PC-3 (cell line): ENCODE data around the gene FERMT3.

Experiments
- EZH2 ChIP-seq: fragments of 300-600 bp; sonication (generic); IDR thresholded peaks from one replicate; pipeline ENCODE4 v1.6.1; 2017; ENCODE audit warnings: antibody characterized with exemption, mild to moderate bottlenecking, low read length; ENCODE audit not compliant: unreplicated experiment
- EZH2phosphoT487 ChIP-seq: fragments of 300-600 bp; sonication (generic); IDR thresholded peaks from 2 replicates; pipeline ENCODE4 v1.6.1; 2018; ENCODE audit warnings: mild to moderate bottlenecking, antibody characterized with exemption, low read length, borderline replicate concordance
- TF ChIP-seq, protein P1 (sequence below): fragments of 300-600 bp; sonication (generic); conservative IDR thresholded peaks from 2 replicates; pipeline ENCODE4 v1.5.1; 2017; ENCODE audit warnings: antibody characterized with exemption, low read depth, mild to moderate bottlenecking, low read length

DNA sequence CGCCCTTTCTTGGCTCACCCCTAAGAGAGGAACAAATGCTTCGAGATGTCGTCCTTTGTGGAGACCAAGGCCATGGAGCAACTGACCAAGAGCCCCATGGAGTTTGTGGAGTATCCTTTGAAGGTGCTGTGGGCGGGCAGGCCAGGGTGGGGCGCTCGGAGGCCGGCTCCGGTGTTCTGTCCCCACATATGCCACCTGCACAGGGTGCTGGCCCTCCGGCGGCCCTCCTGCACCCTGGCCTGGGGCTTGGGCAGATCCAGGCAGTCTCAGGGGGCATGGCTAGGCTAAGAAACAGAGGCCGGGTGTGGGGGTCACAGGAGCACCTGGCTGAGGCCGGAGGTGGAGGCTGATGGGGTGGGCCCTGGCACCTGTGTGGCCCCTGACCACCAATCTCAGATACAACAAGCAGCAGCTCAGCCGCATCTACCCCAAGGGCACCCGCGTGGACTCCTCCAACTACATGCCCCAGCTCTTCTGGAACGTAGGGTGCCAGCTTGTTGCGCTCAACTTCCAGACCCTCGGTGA lies 55.1 kb downstream of the FERMT3 start:
- TF ChIP-seq, protein P1, sequence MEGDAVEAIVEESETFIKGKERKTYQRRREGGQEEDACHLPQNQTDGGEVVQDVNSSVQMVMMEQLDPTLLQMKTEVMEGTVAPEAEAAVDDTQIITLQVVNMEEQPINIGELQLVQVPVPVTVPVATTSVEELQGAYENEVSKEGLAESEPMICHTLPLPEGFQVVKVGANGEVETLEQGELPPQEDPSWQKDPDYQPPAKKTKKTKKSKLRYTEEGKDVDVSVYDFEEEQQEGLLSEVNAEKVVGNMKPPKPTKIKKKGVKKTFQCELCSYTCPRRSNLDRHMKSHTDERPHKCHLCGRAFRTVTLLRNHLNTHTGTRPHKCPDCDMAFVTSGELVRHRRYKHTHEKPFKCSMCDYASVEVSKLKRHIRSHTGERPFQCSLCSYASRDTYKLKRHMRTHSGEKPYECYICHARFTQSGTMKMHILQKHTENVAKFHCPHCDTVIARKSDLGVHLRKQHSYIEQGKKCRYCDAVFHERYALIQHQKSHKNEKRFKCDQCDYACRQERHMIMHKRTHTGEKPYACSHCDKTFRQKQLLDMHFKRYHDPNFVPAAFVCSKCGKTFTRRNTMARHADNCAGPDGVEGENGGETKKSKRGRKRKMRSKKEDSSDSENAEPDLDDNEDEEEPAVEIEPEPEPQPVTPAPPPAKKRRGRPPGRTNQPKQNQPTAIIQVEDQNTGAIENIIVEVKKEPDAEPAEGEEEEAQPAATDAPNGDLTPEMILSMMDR, result no peak
- TF ChIP-seq EZH2 (no peak), EZH2phosphoT487 (no peak)
